ENCODE data around the gene MACROD2. TPM values are rescaled to one million over a fixed set of nuclear protein-coding genes. Genes with fewer than 3 reads are reported as not detected.

The MACROD2 gene
- total RNA-seq, 1 experiment from 2014 or later, result 2.3 TPM

DNA sequence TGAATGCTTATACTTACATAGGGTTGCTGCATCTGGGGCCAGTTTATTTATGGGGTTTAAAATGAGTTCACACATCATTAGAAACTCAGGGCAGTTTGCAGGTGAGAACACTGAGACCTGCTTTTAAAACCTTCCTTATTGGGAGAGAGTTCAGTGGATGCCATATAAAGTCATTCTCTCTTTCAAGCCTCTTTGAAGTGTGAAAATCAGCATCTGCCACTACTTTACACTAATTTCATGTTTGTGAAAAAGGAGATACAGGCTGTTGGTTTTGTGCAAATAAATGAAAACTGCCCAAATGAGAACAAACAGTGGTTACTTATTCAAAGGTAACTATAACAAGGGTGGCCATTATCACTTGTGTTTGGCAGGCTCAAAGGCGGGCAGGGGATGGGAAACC is 2047.4 kb downstream of the MACROD2 start:
- DNase-seq (ENCODE audit: low spot score), result no peak

- no peak for DNase-seq (ENCODE audit: low spot score)
Observed at GRCh38 chr20:16043931-16044330, 2048.6 kb downstream of the MACROD2 start.

GRCh38 chr20:16048876-16049275 is 2053.6 kb downstream of the MACROD2 start:
- DNase-seq (ENCODE audit: low spot score), result no peak

GRCh38 chr20:16049529-16050093 is 2054.3 kb downstream of the MACROD2 start:
- no peak for DNase-seq (ENCODE audit: low spot score)

DNA sequence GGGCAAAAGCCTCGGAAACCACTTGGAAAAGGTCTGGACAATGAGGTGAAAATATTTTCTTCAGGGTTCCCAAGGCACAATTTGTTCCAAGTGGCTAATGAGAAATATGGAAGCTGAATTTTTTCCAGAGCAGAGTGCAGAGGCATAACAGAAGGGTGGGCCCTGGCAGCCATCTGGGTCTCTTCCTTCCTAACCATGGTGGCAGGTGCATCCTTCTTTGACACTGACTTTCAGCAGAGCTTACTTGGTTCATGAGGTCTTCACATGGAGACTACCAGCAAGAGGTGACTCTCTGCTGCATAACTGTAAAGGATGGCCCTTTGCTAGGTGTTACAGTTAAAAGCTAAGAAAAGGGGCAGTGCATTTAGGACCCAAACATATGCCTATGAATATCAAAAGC is 2055.1 kb downstream of the MACROD2 start:
- no peak for DNase-seq (ENCODE audit: low spot score)

DNA sequence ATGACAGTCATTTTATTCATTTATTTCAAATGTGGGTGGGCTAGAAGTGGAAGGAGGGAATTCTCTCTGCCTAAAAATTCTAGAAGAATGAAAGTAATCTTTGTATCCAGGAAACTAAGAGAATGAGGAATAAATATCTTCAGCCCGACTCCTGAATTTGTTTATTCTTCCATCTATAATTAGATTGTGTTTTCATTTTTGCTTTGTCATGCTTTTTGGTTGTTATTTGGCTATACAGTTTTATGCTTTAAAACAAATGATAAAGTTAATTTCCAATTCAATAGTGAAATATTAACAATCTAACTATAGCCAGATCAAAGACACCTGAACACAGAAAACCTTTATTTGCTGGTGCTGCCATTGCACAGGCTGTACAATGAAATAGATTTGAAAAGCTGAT is 2056.7 kb downstream of the MACROD2 start:
- DNase-seq (ENCODE audit: low spot score), result no peak

DNA sequence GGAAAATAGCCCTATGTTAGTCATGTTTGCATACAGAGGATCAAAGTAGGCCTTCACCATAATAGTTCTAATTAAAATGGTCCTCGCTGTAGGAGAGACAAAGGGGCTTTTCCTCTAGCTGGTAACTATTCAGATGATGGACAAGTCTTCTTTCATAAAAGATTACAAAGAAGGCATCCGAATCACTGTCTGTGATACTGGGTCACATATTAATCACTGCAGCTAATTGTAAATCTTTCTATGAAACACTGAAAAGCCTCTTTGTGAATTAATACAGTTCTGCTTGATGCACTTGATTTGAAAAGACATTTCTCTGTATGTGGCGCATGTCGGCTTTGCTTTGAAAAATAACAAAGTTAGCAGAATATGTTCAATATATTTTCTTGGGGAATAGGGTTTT is 2057.1 kb downstream of the MACROD2 start:
- DNase-seq (ENCODE audit: low spot score), result no peak

DNA sequence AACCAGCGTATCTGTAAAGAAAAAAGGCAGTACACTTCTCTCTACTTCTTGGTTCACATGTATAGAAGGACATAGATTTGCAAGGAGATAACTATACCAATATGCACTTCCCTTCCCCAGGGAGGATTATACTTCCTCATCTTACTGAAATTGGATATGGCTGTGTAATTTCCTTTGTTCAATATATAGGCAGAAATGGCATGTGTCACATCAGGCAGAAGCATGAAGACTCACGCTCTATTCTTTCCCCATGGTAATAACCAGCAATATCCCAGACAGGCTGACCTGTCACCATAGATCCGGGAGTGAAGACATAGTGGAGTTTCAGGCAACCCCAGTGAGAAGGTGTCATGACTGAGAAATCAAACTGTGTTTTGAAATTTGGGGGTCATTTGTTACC is 2059.7 kb downstream of the MACROD2 start:
- no peak for DNase-seq (ENCODE audit: low spot score)

- no peak for DNase-seq (ENCODE audit: low spot score)
Observed at GRCh38 chr20:16057651-16058050, 2062.3 kb downstream of the MACROD2 start.

DNA sequence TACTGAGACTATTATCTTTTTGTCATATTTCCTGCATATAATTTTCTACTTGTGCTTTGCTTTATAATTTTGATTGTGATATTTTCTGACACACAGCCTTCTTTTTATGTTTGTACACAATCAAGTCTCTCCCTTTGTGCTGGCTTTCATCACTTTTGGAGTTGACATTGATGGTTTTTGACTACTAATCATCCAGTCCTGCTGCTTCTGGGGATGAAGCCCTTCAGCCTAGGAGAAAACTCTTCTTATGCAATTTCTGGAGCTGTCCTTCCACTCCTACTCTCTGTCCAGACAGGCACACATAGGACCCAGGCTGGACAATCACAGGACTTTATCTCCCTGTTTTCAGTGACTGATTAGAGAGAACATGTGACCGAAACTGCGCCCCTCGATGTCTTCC is 2063.0 kb downstream of the MACROD2 start:
- DNase-seq (ENCODE audit: low spot score), result no peak

- DNase-seq (ENCODE audit: low spot score), result no peak
Observed at GRCh38 chr20:16059841-16060240, 2064.5 kb downstream of the MACROD2 start.

DNA sequence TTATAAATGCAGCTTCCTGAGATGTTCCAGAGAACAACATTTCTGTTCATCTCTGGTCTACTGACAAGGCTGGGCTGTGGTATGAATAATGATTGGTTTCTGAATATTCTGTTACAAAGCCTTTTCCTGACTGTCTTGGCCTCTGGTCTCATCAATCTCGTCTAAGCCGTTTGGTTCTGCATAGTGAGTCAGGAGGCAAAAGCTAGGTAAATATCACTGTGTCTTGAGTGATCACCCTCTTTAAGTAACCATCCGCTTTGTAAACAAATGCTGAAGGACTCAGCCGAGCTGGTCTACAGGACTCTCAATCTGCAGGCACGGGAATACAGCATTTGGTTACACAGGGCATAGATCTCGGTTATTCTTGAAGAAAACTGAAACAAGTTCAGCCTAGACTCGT is 2066.0 kb downstream of the MACROD2 start:
- no peak for DNase-seq (ENCODE audit: low spot score)

GRCh38 chr20:16062661-16063581 is 2067.6 kb downstream of the MACROD2 start:
- DNase-seq (ENCODE audit: low spot score), result no peak

GRCh38 chr20:16063881-16064280 is 2068.6 kb downstream of the MACROD2 start:
- no peak for DNase-seq (ENCODE audit: low spot score)

- DNase-seq (ENCODE audit: low spot score), result no peak
Observed at GRCh38 chr20:16064989-16065707, 2069.8 kb downstream of the MACROD2 start.

DNA sequence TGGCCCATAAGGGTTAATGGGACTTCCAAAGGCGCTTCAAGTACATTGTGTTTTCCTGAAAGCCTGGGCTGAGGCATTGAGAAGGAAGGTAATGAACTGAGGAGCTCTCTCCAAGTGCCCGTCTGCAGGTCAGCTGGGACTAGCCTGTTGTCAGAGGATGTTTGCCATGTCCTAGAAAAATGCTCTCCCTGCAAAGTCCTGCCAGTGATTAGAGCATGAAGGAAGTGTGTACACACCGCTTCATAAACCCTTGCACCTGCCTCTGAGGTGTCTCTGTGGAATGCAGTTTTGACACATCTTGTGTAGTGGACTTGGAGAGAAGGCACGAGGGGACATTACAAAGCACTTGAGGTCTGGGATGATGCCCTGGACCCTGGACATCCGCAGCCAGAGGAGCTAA is 2071.3 kb downstream of the MACROD2 start:
- DNase-seq (ENCODE audit: low spot score), result no peak

DNA sequence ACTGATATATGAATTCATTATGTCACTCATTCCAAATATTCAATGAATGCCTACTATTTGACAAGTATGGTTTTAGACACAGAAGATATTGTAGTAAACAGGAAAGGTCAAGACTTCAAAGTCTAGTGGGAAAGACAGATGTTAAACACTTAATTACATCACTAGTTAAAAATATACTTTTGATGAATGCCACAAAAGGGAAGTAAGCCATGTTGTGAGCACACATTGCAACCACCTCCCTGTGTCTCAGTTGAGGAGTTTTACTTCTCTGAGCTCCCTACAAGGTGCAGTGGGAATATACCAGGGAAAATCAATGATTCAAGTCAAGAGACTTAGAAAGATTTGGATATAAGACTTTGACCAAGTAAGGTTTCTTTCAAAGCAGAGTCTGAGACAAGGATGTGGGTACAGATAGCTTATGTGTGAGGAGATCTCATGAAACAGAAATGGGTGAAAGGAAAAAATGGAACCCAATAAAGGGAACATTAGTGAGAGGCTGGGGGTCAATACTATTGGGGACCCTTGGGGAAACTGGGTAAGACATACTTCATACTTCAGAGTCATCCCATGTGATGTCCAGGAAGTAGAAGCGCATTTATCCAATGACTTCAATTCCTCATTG is 2074.2 kb downstream of the MACROD2 start:
- no peak for DNase-seq (ENCODE audit: low spot score)

DNA sequence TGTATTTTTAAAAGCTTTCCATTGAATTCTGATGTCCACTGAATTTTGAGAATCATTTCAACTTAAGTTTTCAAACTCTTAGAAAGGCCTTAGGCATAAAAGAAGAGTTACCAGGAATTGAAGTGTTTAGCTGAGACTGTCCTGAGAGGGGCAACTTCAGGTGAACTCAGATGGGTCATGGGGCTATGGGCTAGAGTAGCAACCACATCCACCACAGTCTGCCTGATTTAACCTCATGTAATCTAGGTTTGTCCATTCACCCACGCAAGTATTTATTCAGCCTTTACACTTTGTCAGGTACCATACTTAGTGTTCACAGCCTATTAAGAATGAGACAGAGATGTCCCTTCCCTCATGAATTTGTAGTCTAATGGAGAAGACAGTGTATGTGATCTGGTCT is 2076.9 kb downstream of the MACROD2 start:
- no peak for DNase-seq (ENCODE audit: low spot score)

DNA sequence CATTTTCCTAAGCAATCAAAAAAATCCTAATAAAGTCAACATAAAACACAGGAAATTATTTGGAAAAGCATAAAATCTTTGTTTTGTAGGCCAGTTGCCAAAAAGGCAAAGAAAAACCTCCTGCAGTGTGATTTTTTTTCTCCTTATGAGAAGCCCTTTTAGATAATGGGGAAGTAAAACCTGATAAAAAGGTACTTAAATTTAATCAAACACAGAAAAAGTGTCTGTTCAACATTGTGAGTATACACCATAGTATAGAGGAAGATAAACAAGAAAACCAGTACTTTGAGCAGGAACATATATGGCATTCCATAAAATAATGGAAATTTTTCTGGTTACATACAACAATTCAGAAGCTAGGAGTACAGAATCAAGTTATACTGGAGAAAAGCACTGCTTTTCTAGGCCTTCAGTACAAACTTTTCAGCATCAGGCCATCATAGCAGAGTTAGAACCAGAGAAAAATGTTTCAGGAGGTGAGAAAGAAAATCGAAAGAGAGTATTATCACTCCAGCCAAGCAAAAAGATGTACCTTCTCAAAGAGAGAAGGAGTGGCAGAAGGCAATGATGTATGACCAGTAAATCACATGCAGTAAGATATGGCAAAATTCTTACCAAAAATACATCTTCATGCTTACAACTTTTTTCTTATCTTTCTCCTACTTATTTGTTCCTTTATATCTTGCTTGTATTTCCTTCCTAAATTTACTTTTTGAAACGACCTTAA is 2083.0 kb downstream of the MACROD2 start:
- DNase-seq (ENCODE audit: low spot score), result no peak

- DNase-seq (ENCODE audit: low spot score), result no peak
Observed at GRCh38 chr20:16081421-16081820, 2086.1 kb downstream of the MACROD2 start.

GRCh38 chr20:16082051-16082550 is 2086.8 kb downstream of the MACROD2 start:
- no peak for DNase-seq (ENCODE audit: low spot score)

Data from HT-29 (cell line).